GM10266 (cell line): ENCODE measurements around the gene CORO2A.

Source experiments
- DNase-seq: peaks from one replicate; pipeline ENCODE4 v3.0.0; 2012; ENCODE audit errors: extremely low spot score
- TF ChIP-seq, protein P1 (sequence below): IDR thresholded peaks from 2 replicates; pipeline ENCODE4 v1.5.1; 2012; ENCODE audit warnings: mild to moderate bottlenecking, low read depth; ENCODE audit not compliant: control insufficient read depth, insufficient read depth; ENCODE audit errors: missing control alignments

Gene CORO2A

DNA sequence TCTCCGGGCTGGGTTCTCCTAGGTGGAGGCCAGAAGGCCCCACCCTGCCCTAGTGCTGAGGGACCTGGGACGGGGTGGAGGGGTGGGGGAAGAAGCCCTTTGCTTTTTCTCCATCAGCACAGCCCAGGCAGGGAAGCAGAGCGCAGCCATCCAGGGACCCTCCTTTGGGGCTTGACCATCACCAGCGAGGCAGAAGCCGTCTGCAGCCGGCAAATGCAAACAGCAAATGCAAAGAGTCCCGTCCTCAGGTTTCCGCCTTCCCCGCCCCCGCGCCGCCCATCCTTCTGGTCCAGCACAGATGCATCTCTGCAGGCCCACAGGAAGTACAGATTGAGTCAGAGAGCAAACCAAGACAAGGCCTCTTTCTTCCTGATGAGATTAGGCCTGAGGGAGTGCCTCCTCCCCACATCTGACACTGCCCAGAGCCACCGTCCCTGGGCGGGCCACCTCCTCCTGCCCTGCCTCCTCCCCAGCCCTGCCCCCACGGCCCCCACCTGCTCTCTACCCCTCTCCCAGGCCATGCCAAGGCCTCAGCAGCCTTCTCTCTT is 23.4 kb downstream of the CORO2A start:
- peak; percentile 85 for DNase-seq
- TF ChIP-seq, protein P1, sequence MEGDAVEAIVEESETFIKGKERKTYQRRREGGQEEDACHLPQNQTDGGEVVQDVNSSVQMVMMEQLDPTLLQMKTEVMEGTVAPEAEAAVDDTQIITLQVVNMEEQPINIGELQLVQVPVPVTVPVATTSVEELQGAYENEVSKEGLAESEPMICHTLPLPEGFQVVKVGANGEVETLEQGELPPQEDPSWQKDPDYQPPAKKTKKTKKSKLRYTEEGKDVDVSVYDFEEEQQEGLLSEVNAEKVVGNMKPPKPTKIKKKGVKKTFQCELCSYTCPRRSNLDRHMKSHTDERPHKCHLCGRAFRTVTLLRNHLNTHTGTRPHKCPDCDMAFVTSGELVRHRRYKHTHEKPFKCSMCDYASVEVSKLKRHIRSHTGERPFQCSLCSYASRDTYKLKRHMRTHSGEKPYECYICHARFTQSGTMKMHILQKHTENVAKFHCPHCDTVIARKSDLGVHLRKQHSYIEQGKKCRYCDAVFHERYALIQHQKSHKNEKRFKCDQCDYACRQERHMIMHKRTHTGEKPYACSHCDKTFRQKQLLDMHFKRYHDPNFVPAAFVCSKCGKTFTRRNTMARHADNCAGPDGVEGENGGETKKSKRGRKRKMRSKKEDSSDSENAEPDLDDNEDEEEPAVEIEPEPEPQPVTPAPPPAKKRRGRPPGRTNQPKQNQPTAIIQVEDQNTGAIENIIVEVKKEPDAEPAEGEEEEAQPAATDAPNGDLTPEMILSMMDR = no peak

DNA sequence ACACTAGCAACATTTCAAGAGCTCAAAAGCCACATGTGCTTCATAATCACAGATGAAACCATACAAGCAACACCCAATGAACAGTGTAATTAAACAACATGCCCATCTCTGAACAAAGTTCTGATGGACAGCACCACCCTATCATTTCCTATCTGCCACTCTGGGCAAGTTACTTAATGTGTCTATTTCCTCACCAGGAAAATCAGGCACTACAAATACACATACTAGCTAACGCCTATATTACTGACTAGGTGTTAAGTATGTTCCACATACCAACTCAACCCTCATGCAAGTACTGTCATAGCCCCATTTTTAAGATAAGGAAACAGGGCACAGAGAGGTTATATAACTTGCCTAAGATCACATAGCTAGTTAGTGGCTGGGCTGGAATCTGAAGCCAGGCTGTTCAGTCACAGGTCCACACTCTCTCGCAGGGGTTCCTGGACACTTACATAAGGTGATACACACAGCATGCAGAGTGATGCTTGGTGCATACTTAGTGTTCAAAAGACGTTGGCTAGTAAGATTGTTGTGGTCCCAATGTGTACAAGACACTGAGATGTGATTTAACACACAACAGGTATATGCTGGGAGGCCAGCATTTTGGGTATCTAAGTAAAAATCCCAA is 24.2 kb downstream of the CORO2A start:
- no peak for DNase-seq
- TF ChIP-seq, protein P1 = no peak

DNA sequence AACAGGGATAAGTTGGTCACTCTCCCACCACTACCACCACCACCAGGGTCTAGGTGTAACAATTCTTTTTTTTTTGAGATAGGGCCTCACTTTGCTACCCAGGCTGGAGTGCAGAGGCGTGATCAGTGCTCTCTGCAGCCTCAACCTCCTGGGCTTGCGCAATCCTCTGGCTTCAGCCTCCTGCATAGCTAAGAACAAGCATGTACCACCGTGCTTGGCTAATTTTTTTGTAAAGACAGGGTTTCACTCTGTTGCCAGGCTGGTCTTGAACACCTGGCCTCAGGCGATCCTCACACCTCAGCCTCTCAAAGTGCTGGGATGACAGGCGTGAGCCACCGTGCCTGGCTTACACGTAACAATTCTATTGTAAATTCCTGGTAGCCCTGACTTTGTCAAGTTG is 27.5 kb downstream of the CORO2A start:
- DNase-seq = no peak
- TF ChIP-seq, protein P1 = no peak

DNA sequence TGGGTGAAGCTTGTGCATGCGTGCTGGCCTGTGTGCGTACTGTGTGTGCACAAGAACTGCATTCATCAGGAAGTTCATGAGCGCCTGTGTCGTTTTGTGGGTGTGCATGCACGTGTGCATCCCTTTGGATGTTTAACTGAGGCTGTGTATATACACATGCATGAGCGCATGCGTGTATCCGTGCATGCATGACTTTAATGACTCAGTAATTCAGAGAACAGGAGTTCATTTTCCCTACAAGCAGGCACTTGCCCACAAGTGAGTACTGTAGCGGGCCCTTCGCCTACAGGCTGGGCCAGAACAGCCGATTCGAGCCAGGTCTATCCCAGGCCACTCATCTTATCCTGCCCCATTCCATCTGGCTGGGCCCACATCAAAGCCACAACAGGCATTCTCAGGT is 29.8 kb downstream of the CORO2A start:
- TF ChIP-seq, protein P1 = no peak
- DNase-seq = no peak

DNA sequence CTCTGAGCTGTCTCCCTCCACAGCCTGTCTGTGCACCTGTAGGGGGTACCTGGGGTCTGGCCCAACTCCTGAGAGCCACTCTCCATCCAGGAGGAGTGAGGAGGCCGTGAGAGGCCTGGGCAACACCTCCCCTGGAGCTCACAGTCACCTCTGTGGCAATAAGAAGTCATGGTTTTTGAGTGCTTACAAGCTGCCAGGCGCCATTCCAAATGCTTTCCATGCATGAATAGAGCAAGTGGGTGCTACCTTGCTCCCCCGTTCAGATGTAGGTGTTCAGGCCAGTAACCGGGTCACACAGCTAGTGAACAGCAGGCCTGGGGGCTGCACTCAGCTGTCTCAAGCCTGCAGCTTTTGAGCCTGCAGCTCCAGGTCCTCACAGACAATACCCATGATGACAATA is 30.6 kb downstream of the CORO2A start:
- TF ChIP-seq, protein P1 = no peak
- no peak for DNase-seq

DNA sequence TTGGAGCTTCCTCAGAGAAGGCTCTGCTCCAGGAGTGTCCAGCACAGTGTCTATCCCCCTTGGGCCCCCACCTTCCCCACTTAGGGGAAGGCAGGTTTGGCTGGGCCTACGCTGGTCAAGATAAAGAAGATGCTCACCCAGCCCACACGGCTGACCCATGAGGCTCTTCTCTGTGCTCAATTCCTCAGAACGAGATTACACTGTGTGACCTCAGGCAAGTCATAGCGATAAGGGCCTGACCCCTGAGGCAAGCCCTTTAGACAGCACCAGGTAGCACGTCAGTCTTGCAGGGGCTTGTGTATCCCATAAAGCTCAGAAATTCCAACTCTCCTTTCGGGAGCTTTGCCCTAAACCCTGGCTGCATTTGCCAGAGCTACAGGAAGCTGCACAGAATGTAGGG is 32.6 kb downstream of the CORO2A start:
- TF ChIP-seq, protein P1 = no peak

DNA sequence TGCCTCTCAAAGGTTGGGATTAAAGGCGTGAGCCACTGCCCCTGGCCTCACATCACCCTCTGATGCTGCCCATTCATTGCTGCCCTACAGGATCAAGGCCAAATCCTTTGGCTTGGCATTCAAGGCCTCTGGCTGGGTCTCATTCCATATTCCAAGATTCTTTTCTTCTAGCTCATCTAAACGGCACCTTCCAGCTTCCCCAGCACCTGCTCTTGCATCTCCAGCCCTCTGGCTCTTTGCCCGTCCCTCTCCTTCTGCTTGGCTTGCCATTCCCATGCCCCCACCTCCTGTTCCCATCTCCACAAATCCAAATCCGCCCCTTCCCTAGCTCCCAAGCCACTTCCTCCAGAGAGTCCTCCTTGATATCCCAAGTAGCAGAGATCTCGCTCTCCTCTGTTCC is 33.1 kb downstream of the CORO2A start:
- no peak for DNase-seq

More for the DNA sequence above, 32.6 kb downstream of the CORO2A start:
- DNase-seq = no peak

More for the DNA sequence above, 33.1 kb downstream of the CORO2A start:
- TF ChIP-seq, protein P1 = no peak
